Neural cell (in vitro differentiated cells): Measurements from ENCODE around the gene ISG15. TPM values are rescaled to one million over a fixed set of nuclear protein-coding genes. Genes with fewer than 3 reads are reported as not detected.
"Not testable (repeated sequence)": the region's sequence is repeated elsewhere in the genome, so short reads cannot be mapped to it uniquely, and the experiment has no call there.

ENCODE experiments used
- H2AFZ ChIP-seq: fragments of 200-600, 300-800 bp; sonication (generic), shearing (Covaris generic); 2 replicates; pipeline ENCODE4 v1.6.0; 2014; ENCODE audit warnings: low read depth, mild to moderate bottlenecking, antibody characterized with exemption, low read length, moderate library complexity
- H3F3A ChIP-seq: fragments of 200-600 bp; shearing (Covaris generic); 2 replicates; pipeline ENCODE4 v1.6.1; 2016; ENCODE audit warnings: mild to moderate bottlenecking, moderate library complexity, mixed read lengths, antibody characterized with exemption, low read length; ENCODE audit not compliant: insufficient read depth, poor library complexity, severe bottlenecking
- H3K27ac ChIP-seq: fragments of 200-600, 300-800 bp; sonication (generic), shearing (Covaris generic); 2 replicates; pipeline ENCODE4 v1.5.1; 2014; ENCODE audit warnings: mild to moderate bottlenecking, low read length, moderate library complexity
- H3K27me3 ChIP-seq: fragments of 300-800, 200-600 bp; sonication (generic), shearing (Covaris generic); 2 replicates; pipeline ENCODE4 v1.6.0; 2014; ENCODE audit warnings: mild to moderate bottlenecking, low read depth, low read length, moderate library complexity; ENCODE audit not compliant: insufficient read depth
- H3K36me3 ChIP-seq: fragments of 300-800, 200-600 bp; sonication (generic), shearing (Covaris generic); 2 replicates; pipeline ENCODE4 v1.5.1; 2014; ENCODE audit warnings: mild to moderate bottlenecking, antibody characterized with exemption, low read length, moderate library complexity; ENCODE audit not compliant: insufficient read depth
- H3K4me2 ChIP-seq: fragments of 300-800, 200-600 bp; sonication (generic), shearing (Covaris generic); 2 replicates; pipeline ENCODE4 v1.6.0; 2014; ENCODE audit warnings: mild to moderate bottlenecking, low read length
- H3K4me3 ChIP-seq: fragments of 300-800, 200-600 bp; sonication (generic), shearing (Covaris generic); 2 replicates; pipeline ENCODE4 v1.5.1; 2014; ENCODE audit warnings: mild to moderate bottlenecking, low read length, moderate library complexity
- H3K79me2 ChIP-seq: fragments of 200-600 bp; shearing (Covaris generic); replicated peaks from 2 replicates; pipeline ENCODE4 v1.6.0; 2014; ENCODE audit warnings: mild to moderate bottlenecking, low read length, moderate library complexity; ENCODE audit not compliant: insufficient read depth
- H3K9ac ChIP-seq: fragments of 300-800, 200-600 bp; sonication (generic), shearing (Covaris generic); 2 replicates; pipeline ENCODE4 v1.6.1; 2016; ENCODE audit warnings: mild to moderate bottlenecking, low read length, mixed read lengths
- H3K9me2 ChIP-seq: fragments of 200-600 bp; shearing (Covaris generic); 2 replicates; pipeline ENCODE4 v1.6.1; 2016; ENCODE audit warnings: mild to moderate bottlenecking, low read length, mixed read lengths; ENCODE audit not compliant: insufficient read depth
- H3K9me3 ChIP-seq: fragments of 200-600, 300-800 bp; sonication (generic), shearing (Covaris generic); 2 replicates; pipeline ENCODE4 v1.6.1; 2016; ENCODE audit warnings: mild to moderate bottlenecking, mixed run types, low read length, moderate library complexity, mixed read lengths
- H4K20me1 ChIP-seq: fragments of 200-600 bp; shearing (Covaris generic); 2 replicates; pipeline ENCODE4 v1.6.1; 2016; ENCODE audit warnings: mild to moderate bottlenecking, mixed run types; ENCODE audit not compliant: insufficient read depth
- EP300 ChIP-seq: fragments of 450-650 bp; conservative IDR thresholded peaks from 2 replicates; pipeline ENCODE4 v1.6.1; 2014; ENCODE audit warnings: antibody characterized with exemption, mild to moderate bottlenecking, moderate library complexity; ENCODE audit not compliant: poor library complexity, severe bottlenecking
- EZH2 ChIP-seq: fragments of 200-600, 300-800 bp; shearing (Covaris generic), sonication (generic); IDR thresholded peaks from 2 replicates; pipeline ENCODE4 v1.6.1; 2014; ENCODE audit warnings: antibody characterized with exemption, low read length, borderline replicate concordance, mild to moderate bottlenecking; ENCODE audit not compliant: insufficient read depth, poor library complexity, severe bottlenecking
- MXI1 ChIP-seq: fragments of 450-650 bp; conservative IDR thresholded peaks from 2 replicates; pipeline ENCODE4 v1.6.1; 2014; ENCODE audit warnings: antibody characterized with exemption, mild to moderate bottlenecking; ENCODE audit not compliant: poor library complexity, severe bottlenecking
- POLR2AphosphoS5 ChIP-seq: IDR thresholded peaks from 2 replicates; pipeline ENCODE4 v1.6.1; 2012
- RAD21 ChIP-seq: fragments of 450-650 bp; conservative IDR thresholded peaks from 2 replicates; pipeline ENCODE4 v1.6.1; 2014; ENCODE audit warnings: antibody characterized with exemption, mild to moderate bottlenecking, moderate library complexity
- SMC3 ChIP-seq: fragments of 450-650 bp; conservative IDR thresholded peaks from 2 replicates; pipeline ENCODE4 v1.6.1; 2014; ENCODE audit warnings: antibody characterized with exemption, mild to moderate bottlenecking, moderate library complexity; ENCODE audit not compliant: poor library complexity
- TAF1 ChIP-seq: IDR thresholded peaks from 2 replicates; pipeline ENCODE4 v1.6.1; 2012; ENCODE audit warnings: low read depth
- polyA plus RNA-seq: library from polyadenylated mRNA; depleted of rRNA; stranded (reverse); fragments of >200 nt; gene quantifications from 2 replicates; pipeline ENCODE4 v1.2.3, GENCODE V29; 2014
- TF ChIP-seq, protein P1 (sequence below): fragments of 450-650 bp; IDR thresholded peaks from 2 replicates; pipeline ENCODE4 v1.5.1; 2014; ENCODE audit warnings: antibody characterized with exemption, mild to moderate bottlenecking, moderate library complexity; ENCODE audit not compliant: poor library complexity, severe bottlenecking
- TF ChIP-seq, protein P2 (sequence below): IDR thresholded peaks from 2 replicates; pipeline ENCODE4 v1.6.1; 2012; ENCODE audit warnings: borderline replicate concordance

ISG15 gene
- polyA plus RNA-seq, 1 donor from 2014 or later, result 8.0 TPM

DNA sequence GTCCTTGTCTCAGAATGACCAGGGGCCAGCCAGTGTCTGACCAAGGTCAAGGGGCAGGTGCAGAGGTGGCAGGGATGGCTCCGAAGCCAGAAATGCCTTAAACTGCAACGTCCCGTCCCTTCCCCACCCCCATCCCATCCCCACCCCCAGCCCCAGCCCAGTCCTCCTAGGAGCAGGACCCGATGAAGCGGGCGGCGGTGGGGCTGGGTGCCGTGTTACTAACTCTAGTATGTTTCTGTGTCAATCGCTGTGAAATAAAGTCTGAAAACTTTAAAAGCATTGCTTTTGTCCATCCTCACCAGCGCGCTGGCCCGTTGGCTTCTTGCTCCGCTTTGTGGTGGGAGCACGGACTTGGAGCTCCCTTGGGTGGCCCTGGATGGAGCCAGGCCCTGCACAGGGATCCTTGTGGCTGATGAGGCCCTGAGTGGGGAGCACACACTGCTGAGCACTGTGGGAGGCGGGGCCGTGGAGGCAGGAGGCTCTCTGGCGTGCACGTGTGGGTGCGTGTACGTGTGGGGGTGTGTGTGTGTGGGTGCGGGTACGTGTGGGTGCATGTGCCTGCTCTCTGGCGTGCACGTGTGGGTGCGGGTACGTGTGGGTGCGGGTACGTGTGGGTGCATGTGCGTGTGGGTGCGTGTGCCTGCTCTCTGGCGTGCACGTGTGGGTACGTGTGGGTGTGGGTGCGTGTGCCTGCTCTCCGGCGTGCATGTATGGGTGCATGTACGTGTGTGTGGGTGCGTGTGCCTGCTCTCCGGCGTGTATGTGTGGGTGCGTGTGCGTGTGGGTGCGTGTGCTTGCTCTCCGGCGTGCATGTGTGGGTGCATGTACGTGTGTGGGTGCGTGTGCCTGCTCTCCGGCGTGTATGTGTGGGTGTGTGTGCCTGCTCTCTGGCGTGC lies 42.8 kb downstream of the ISG15 start:
- H3K9me2 ChIP-seq, result no peaks in the 10 kb centered on the region
- no peak overlapping the region for H3K4me3 ChIP-seq
- peaks cover 23% of the 10 kb centered on the region for H3K27me3 ChIP-seq
- no peaks in the 10 kb centered on the region for H4K20me1 ChIP-seq
- no peaks in the 10 kb centered on the region for H3K79me2 ChIP-seq
- H3K9me3 ChIP-seq, result no peaks in the 10 kb centered on the region
- H3K27ac ChIP-seq, result no peak overlapping the region
- TF ChIP-seq SMC3 (no peak), MXI1 (no peak), TAF1 (no peak), POLR2AphosphoS5 (no peak), RAD21 (no peak), EP300 (no peak), EZH2 (no peak)
- TF ChIP-seq, protein P1, sequence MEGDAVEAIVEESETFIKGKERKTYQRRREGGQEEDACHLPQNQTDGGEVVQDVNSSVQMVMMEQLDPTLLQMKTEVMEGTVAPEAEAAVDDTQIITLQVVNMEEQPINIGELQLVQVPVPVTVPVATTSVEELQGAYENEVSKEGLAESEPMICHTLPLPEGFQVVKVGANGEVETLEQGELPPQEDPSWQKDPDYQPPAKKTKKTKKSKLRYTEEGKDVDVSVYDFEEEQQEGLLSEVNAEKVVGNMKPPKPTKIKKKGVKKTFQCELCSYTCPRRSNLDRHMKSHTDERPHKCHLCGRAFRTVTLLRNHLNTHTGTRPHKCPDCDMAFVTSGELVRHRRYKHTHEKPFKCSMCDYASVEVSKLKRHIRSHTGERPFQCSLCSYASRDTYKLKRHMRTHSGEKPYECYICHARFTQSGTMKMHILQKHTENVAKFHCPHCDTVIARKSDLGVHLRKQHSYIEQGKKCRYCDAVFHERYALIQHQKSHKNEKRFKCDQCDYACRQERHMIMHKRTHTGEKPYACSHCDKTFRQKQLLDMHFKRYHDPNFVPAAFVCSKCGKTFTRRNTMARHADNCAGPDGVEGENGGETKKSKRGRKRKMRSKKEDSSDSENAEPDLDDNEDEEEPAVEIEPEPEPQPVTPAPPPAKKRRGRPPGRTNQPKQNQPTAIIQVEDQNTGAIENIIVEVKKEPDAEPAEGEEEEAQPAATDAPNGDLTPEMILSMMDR, result no peak
- TF ChIP-seq, protein P2, sequence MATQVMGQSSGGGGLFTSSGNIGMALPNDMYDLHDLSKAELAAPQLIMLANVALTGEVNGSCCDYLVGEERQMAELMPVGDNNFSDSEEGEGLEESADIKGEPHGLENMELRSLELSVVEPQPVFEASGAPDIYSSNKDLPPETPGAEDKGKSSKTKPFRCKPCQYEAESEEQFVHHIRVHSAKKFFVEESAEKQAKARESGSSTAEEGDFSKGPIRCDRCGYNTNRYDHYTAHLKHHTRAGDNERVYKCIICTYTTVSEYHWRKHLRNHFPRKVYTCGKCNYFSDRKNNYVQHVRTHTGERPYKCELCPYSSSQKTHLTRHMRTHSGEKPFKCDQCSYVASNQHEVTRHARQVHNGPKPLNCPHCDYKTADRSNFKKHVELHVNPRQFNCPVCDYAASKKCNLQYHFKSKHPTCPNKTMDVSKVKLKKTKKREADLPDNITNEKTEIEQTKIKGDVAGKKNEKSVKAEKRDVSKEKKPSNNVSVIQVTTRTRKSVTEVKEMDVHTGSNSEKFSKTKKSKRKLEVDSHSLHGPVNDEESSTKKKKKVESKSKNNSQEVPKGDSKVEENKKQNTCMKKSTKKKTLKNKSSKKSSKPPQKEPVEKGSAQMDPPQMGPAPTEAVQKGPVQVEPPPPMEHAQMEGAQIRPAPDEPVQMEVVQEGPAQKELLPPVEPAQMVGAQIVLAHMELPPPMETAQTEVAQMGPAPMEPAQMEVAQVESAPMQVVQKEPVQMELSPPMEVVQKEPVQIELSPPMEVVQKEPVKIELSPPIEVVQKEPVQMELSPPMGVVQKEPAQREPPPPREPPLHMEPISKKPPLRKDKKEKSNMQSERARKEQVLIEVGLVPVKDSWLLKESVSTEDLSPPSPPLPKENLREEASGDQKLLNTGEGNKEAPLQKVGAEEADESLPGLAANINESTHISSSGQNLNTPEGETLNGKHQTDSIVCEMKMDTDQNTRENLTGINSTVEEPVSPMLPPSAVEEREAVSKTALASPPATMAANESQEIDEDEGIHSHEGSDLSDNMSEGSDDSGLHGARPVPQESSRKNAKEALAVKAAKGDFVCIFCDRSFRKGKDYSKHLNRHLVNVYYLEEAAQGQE, result no peak
- no peak overlapping the region for H3K4me2 ChIP-seq
- no peaks in the 10 kb centered on the region for H3F3A ChIP-seq
- H2AFZ ChIP-seq, result no peak overlapping the region
- no peak overlapping the region for H3K9ac ChIP-seq
- H3K36me3 ChIP-seq, result no peaks in the 10 kb centered on the region

DNA sequence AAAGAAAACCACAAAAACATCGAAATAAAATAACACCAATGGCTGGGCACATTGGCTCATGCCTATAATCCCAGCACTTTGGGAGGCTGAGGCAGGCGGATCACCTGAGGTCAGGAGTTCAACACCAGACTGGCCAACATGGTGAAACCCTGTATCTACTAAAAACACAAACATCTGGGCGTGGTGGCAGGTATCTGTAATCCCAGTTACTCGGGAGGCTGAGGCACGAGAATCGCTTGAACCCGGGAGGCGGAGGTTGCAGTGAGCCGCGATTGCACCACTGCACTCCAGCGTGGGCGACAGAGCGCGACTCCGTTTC lies 44.4 kb downstream of the ISG15 start:
- H4K20me1 ChIP-seq, H3K27ac ChIP-seq, H3K9me3 ChIP-seq, H2AFZ ChIP-seq, H3K9me2 ChIP-seq, H3K79me2 ChIP-seq, H3K9ac ChIP-seq, H3K4me3 ChIP-seq, H3F3A ChIP-seq, H3K4me2 ChIP-seq, H3K36me3 ChIP-seq: not testable (repeated sequence)
- H3K27me3 ChIP-seq, result peaks cover 23% of the 10 kb centered on the region
